CD4-positive, alpha-beta T cell treated with Interleukin-17A for 1 hour (primary cell): ENCODE results near the gene INHBA.

Source experiments
- DNase-seq: peaks from one replicate; pipeline ENCODE4 v3.0.0-alpha.2; 2020

The INHBA gene

DNA sequence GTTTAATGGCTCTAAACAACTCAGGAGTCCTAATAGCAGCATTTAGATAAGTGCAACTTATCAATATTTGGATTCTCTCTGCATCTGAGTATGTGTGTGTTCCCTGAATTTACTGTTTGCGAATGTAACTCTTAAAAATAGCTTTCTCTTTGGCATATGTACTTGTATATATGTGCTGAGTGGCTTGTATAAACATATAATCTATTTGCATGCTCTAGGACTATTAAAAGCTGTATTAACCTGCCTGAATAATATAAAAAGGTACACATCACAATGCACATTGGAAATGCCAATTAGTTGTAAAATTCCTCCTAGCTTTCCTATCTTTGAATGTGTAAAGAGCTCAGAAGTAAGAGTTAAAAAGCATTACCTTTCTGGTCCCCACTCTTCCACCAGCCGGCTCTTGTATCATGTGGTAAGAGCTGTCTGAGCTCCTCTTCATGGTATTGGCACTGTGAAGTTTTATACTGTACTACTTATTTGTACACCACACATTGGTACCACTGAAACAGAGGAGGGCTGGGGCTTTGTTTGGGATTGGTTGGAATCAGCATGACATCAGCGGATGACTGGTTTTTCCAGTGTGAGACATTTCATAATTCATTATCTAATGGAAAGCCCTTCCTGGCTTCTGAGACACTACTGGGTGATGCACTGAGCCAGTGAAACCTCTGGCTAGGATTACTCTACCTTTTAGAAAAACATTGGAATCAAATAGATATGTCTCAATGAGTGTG, at the start of gene INHBA:
INHBA (minus strand) TSS at position 456 of the 737 bp plus-strand sequence. CDS start 2,716 bp downstream, outside the sequence.
- DNase-seq: no peak

DNA sequence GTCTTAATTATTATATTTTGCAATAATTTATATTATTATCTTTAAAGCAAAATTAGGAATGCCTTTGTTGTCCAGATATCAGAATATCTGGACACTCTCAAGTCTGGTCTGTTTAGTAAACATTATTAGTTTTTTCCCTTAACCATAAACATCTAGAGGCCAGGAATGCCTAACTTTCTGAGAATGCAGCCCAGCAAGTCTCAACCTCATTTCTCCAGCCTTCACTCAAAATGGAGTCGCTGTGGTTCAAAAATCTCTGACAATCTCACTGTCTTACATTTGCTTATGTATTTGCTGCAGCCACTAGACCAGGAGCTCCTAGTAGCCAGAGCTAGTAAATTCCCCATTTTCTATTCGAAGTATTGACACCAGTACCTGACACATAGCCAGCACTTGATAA, 49.7 kb upstream of the INHBA start:
- DNase-seq: no peak

DNA sequence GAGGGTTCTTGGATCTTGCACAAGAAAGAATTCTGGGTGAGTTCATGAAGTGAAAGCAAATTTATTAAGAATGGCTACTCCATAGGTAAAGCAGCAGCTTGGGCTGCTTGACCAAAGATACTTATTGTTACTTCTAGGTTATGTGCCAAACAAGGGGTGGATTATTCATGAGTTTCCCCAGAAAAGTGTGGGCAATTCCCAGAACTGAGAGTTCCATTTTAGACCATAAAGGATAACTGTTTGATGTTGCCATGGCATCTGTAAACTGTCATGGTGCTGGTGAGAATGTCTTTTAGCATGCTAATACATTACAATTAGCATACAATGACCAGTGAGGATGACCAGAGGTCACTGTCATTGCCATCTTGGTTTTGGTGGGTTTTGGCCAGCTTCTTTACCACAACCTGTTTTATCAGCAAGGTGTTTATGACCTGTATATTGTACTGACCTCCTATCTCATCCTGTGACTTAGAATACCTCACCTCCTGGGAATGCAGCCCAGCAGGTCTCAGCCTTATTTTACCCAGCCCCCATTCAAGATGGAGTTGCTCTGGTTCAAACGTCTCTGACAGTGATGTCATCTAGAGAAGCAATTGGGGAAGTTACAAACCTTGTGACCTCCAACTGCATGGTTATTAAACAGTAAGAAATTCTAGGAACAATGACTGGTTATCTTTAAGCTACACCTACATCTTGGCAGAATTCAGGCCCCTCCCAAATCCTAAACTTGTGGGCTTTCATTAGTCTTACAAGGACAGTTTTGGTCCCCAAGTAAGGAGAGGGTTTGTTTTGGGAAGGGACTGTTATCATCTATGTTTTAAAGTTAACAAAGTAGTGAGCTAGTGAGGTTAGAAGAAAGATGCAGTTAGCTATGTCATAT, 48.0 kb upstream of the INHBA start:
- DNase-seq: no peak

DNA sequence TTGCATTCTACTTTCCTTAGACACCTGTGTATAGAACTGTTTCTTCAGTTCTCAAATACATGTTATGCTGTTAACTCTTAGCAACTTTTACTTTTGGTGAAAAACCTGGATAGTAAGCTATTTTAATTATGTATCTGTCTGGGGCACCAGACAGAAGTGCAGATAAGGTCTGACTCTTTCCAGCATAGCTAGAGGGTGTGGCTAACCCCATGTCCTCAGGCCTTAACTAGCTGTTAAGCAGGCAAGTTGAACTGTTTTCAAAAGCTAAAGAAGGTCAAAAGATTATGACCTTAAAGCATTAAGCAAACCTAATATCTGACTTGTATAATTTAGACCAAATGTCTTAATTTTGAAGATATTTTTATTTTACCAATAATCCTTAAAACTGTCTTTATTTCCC, 45.1 kb upstream of the INHBA start:
- no peak for DNase-seq

DNA sequence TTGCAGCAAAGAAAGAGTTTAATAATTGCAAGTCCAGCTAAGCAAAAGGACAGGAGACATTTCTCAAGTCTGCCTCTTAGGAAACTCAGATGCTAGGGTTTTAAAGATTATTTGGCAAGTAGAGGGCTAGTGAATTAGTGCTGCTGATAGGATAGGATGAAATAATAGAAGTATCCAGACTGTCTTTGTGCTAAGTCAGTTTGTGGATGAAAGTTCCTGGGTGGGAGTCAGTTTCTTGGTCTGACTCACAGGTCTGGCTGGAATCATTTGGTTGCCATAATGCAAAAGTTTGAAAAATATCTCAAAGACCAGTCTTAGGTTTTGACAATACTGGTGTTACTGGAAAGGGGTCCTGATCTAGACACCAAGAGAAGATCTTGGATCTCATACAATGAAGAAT, 42.6 kb upstream of the INHBA start:
- DNase-seq: no peak

DNA sequence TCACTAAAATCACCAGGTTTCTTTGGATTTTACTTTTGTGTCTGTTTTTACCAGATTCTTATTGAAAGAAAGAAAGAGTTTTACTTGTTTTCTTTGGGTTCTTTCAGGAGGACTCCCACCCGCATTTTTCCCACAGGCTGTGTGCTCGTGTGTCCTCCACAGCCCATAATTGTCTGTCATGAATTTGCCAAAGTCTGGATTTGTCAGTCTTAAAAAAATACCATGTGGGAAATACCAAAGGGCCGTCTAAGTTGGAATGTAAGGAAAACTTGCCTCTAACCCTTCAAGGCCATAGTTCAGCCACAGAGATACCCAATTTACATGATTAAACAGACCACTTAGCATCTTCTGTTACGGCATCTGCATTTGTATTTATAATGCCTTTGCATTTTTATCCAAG, 41.3 kb upstream of the INHBA start:
- no peak for DNase-seq

DNA sequence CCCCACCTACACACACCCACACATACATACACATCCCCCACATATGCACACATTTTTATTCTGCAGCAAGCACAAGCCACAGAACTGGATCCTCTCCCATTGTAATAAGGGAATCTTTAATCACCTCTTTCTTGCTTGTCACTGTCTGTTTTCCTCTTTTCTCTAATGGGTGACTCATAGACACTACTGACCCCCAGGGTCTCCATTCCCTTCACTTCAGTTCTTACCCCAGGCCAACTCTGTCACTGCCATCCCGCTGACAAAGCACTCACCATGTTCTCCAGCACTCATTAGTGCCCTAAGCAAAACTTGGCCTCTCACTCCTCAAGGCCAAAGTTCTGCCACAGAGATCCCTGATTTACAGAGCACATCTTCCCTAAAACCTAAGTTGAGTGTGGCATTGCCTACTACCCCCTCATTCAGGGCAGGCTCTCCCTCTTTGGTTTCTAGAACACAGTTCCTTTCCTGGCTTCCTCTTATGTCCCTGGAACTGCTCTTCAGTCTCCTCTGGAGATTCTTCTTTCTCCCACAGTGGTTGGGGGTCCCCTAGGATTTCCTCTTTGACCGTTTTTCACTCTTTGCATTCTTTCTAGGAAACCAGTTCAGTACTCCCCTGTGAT, 39.6 kb upstream of the INHBA start:
- DNase-seq: no peak

DNA sequence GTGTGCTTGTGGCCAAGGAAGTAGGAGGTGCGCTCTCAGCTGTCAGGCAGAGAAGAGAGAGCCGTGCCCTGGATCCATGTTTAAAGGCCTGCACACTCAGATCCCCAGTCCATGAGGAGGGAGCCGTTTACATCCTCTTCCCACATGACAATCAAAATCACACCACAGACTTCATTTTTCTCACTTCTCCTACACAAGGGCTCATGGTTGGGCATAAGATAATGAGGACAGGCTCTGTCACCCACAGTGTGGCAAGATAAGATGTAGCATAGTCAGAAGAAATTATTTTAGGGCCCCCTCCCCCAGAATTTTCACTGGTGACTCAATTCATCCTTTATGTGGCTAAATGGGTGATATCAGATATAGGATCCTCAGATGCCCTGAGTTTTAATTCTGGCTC, 35.9 kb upstream of the INHBA start:
- DNase-seq: no peak

DNA sequence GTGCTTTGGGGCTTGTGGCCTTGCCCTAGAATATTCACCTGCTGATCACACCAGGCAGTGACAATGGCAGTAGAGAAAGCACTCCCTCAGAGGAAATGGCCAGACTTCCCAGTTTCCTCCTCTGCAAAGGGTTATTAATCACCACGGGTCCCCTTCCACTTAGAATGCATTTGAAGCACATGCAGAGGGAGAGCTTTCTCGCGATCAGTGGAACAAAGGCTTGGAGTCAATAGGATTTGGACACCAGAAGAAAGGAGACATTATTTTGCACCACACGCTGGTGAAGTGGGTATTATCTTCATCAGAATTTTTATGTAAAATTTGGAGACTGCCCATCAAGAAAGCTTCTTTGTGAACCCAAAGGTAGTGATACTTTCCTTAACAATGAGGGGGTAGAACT, 35.4 kb upstream of the INHBA start:
- DNase-seq: no peak

DNA sequence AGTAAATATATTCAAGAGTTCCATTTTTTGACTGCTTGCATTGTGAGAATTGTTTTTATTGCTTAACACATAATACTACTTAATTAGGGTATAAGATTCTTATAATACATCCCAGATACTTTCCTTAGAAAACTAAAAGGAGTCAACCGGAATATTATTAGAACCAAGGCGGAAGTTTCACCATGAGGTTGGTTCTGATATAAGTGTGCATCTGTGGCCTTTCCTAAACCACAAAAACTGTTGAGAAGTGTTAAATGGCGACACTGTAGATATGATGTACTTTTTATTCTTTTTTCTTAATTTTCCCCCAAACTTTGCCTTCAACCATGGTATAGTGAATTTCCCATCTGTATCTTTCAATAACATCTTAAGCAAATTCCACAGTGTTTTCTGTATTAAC, 32.3 kb upstream of the INHBA start:
- no peak for DNase-seq

DNA sequence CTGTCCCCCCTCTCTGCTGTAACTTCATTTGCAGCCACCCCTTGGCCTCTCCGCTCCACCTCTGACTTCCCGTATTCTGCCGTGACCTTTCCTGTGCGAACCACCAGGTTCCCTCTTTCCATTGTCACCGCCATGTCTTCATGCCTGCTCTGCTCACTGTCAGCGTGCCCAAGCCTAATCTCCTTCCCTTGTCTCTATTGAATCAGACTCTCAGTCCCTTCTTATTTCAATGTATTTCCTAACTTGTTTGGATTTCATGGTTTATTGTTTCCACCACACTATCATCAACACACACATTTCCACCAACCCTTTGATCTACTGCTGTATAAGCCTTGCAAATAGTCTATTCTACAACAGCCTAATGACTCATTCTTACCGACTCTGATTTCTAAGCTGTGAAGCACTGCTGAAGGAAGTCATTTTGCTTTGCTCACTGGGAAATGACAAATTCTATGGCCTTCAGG, 30.0 kb upstream of the INHBA start:
- DNase-seq: no peak

DNA sequence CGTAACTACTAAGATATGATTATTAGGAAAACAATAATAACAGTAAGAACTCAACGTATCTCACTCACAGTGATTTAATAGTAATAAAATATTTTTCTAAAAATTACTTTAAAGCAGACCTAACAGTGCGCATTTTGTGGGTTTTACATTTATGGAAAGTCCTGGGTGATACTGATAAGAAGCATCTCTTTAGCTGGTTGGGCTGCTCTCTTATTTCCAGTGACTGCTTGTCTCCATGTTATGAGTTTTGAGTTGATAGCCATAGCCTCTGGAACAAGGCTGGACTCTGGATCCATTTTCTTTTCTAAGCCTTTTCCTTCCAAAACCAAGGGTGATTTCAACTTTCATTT, 29.5 kb upstream of the INHBA start:
- DNase-seq: no peak

DNA sequence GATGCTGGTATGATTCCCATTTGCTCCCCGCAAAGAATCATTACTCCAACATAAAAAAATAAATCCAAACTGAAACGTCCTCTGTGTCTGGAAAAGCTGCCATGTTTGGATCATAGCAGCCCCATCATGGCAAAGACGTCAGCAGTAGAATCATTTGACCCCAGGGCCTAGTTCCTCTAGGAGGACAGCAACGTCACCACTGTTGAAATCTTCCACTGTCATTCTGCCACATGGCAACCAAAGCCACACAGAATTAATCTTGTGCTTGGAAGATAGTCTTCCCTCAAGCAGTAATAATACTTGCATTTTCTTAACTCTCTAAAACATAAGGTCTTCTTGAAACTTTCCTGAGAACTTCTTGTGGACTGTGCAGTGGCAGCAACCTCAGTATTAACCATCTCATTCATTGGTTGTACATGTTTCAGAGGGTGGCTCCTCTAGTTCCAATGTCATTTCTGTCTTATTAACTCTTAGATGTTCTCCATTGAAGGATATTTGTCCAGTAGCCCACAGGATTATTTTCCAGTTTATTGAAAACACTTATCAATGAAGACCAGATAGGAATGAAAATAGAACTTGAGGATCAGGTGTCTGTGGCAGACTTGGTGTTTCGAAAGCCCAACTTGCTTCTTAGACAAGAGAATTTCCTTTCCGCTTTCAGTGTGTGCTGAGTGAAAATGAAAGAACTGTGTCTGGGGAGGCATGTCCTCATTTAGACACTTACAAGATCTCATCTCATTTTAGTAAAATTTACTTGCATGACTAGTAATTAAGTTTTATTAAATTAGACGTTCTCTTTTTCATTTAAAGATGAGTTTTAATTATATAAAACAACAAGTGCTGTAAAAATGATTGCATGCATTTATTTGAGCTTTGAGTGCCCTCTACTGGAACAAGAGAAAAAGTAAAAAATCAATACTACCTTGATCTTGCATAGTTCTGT, 28.9 kb upstream of the INHBA start:
- DNase-seq: no peak

DNA sequence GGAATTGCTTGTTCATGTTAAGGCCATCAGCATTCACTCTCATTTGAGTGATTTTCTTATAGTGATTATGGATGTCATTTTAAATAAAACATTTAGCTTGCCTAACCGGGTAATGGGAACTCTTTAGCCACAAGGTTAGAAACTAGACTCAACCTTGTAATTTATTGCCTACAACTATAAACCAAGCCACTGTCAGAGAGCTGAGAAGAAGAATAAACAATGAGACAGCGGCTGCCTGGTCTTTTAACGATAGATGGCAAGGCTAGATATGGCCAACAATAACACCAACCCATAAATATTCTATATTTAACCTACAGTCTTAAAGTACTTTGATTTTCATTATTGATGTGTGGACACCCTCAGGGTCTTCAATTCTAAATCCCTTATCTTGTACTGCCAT, 27.8 kb upstream of the INHBA start:
- no peak for DNase-seq

DNA sequence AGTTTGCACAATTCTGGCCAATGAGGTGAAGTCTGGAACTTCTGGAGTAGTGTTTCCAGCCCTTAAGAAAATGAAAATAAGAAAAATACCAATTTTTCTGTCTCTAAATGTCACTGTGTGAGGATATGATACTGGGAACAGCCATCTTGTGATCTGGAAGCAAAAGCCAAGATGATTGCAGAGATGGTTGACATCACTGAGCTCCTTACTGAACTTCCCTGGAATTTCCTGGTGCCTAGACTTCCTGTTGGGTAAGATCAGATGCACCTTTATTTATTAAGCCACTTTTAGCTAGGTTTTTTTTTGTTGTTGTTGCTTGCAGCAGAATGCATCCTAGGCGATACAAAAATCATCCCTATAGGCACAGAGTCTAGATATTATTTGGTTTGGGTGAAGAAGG, 27.3 kb upstream of the INHBA start:
- no peak for DNase-seq

DNA sequence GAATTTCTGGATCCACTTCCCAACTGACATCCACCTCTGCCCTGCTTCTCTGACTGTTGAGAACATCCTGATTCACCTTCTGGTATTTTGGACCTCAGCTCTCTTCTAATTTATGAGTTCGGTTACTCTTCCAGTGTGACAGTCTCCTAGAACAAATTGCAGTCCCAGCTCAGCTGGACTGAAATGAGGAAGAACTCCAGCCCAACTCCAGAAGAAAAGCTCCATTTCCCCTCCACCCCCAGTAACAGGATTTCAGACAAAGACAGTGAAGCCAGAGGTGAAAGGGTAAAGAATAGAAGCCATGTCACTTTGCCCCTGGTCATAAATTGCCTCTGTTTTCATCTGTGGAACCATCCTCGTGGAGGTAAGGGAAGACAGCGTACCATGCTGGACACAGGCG, 26.2 kb upstream of the INHBA start:
- DNase-seq: no peak

DNA sequence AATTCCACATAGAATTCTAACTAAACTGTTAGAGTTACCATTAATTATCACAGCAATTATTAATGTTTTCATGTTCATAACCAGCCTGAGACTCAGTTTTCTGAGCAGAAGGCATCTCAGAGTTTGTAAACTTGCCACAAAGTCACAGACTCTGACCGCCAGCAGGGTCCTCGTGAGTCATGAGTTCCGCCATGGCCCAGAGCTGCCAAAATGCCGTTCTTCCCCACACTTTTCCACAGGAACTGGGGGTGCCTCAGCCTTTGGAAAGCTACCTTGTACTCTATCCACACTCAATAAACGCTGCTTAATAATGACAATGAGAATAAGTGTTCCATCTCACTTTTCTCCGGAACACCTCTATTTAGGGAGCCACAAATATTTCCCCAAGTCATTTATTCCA, 22.1 kb upstream of the INHBA start:
- no peak for DNase-seq

DNA sequence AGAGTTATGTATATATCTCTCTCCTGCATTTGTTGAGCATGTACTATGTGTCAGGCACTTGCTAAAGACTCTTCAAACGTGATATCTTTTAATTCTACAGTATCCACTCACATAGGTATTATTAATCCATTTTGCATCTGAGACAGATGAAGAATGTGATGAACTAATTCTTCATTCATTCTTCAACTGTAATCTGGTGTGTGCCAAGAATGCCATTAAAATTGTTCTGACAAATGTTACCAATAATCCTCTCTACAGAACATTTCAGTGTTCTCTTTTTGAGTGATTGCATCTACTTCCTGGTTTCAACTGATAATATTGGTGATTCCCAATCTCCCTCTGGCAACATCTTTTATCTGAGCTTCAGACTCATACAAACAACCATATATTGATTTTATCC, 18.0 kb upstream of the INHBA start:
- no peak for DNase-seq

DNA sequence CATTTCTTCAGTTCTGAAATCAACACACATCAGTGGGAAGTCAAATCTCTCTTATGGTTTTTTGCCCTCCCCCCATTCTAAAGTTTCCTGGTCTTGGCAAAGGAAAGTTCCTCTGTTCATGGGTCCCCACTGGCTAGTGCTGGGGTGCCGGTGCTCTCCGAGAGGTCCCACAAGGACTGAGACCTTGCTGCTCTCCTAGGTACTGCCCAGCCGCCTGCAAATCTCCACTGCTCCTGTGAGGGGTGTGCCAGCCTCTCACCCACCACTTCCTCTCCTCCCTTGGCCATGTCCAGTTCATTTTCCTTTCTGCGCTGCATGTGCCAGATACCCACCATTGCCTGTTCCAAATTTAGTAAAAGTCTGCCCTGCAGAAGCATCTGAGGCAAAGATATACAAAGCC, 17.2 kb upstream of the INHBA start:
- DNase-seq: no peak

DNA sequence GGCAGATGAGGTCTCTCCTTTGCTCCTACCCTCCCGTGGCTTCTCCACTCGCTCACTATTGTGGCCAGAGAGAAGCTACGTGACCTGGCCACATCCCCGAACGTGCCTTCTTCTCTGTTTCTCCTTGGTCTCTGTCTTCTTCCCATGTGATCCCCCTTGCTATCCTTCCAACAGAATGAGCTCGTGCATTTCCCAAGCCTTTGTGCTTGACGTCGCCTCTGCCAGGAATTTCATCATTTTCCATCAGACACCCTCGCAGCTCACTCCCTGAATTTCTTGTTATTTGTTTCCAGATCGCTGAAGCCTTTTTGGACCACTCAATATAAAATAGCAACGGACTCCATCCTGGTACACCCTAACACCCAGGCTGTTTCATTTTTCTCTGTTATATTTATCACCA, 13.8 kb upstream of the INHBA start:
- DNase-seq: no peak

DNA sequence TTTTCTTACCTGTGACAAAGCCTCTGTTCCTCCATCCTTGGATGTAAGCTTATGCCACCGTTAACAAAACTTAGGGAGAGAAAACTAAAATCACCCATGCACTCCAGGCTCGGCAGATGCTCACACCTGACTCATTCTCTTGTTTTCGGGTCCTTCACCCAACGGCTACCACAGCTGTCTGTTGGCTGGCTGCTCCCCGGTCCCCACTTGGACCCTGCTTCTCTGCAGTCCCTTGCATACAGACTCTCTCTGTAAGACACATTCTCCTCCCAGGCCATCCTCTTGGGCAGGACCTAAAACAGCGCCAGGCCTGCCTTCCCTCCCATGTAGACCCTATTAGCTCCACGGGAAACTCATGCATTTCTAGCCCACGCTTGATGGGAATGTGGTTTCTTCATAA, 12.1 kb upstream of the INHBA start:
- DNase-seq: no peak

DNA sequence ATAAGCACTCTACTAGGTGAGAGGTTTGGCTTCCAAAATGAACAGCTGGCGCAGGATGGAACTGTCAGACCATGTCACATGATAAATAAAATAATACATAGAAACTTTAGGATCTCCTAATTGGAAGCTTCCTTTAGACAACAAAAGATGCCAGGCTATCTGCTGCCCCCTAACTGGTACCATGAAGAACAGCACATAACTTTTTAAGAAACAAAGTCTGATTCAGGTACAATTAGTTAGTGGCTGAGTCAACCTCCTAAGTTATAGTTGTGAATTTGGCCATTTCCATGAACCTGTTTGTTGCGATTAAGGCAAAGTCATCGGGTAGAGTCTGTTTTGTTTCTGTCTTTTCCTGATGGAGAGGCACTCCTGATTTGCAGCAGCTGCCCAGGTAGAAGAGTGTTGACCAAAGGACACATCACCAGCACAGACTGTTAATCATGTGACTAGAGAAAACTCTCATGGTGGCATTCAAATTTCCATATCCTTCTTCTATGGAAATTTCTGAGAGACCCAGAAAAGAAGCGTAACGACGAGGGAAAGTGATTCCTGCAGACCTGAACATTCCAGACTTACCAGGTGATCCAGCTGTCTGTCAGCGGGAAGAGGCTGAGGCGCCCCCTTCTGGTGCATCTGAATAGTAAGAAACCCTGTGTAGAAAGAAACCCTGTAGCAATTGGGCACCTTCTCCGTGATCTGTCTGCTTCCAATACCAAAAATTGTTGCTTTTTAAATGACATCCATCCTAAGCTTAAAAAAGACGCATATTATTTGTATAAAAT, 8.6 kb upstream of the INHBA start:
- no peak for DNase-seq
